ENCODE measurements around the gene SLC36A3.

GRCh38 chr5:151312756-151313324 lies 9.3 kb upstream of the SLC36A3 start:
- TF ChIP-seq CTCF (IDR thresholded peaks at IDR 0.05): no peak
- no peak for TF ChIP-seq EZH2 (IDR thresholded peaks at IDR 0.05; ENCODE audit: borderline replicate concordance, insufficient read depth, low read depth, low read length, poor library complexity, severe bottlenecking)
